Measurements from ENCODE around the gene TMPRSS4.

- no peak for TF ChIP-seq RCOR1 (IDR thresholded peaks at IDR 0.05; ENCODE audit: low read length)
- TF ChIP-seq FOXM1 (IDR thresholded peaks at IDR 0.05; ENCODE audit: low read depth): no peak
- no peak for TF ChIP-seq CHD2 (IDR thresholded peaks at IDR 0.05; ENCODE audit: low read length, partially characterized antibody)
- no peak for TF ChIP-seq EP300 (IDR thresholded peaks at IDR 0.05; ENCODE audit: borderline replicate concordance in 1 of 2, low read depth in 1 of 2, low read length in 1 of 2)
- TF ChIP-seq CTCF (IDR thresholded peaks at IDR 0.05): no peak
- no peak for TF ChIP-seq ZBTB33 (IDR thresholded peaks at IDR 0.05; ENCODE audit: borderline replicate concordance, low read depth)
- TF ChIP-seq NRF1 (IDR thresholded peaks at IDR 0.05; ENCODE audit: low read depth, low read length): no peak
- no peak for TF ChIP-seq MAX (IDR thresholded peaks at IDR 0.05; ENCODE audit: low read depth)
- no peak for TF ChIP-seq MXI1 (IDR thresholded peaks at IDR 0.05; ENCODE audit: low read depth, low read length)
- no peak for TF ChIP-seq REST (IDR thresholded peaks at IDR 0.05; ENCODE audit: low read depth, low read length)
- TF ChIP-seq GABPA (IDR thresholded peaks at IDR 0.05; ENCODE audit: low read depth): no peak
- no peak for TF ChIP-seq TAF1 (IDR thresholded peaks at IDR 0.05; ENCODE audit: borderline replicate concordance, low read depth, low read length)
- TF ChIP-seq JUND (IDR thresholded peaks at IDR 0.05): no peak
Observed at GRCh38 chr11:118157186-118157895, 80.5 kb downstream of the TMPRSS4 start.

All from SK-N-SH (cell line).